Measurements from ENCODE around the gene PDE8B.

Gene PDE8B

GRCh38 chr5:77425420-77425819 is 214.9 kb downstream of the PDE8B start:
- Histone ChIP-seq H3K4me1 (ENCODE audit: control insufficient read depth in 2 of 2, insufficient read depth in 1 of 2, low read depth in 1 of 2, low read length in 2 of 2) (peaks cover 0 to 10% of the 10 kb centered on the region in 2 donors), H3K14ac (ENCODE audit: low read length) (no peak overlapping the region), H2AFZ (ENCODE audit: low read length) (no peak overlapping the region), H3K27me3 (ENCODE audit: control insufficient read depth in 3 of 3, insufficient read depth in 3 of 3, low read depth in 1 of 3, low read length in 3 of 3) (no peaks in the 10 kb centered on the region), H3K23ac (ENCODE audit: low read depth, low read length, poor library complexity) (no peak overlapping the region), H4K8ac (ENCODE audit: low read depth, low read length) (no peak overlapping the region), H2BK12ac (ENCODE audit: low read length) (no peak overlapping the region), H3K9me3 (replicated peaks in 1 of 2; ENCODE audit: control insufficient read depth in 2 of 2, insufficient read depth in 1 of 2, low read depth in 1 of 2, low read length in 2 of 2) (no peaks in the 10 kb centered on the region), H2BK15ac (ENCODE audit: low read length) (no peak overlapping the region), H3K36me3 (replicated peaks in 1 of 2; ENCODE audit: control insufficient read depth in 2 of 2, insufficient read depth in 2 of 2, low read length in 2 of 2) (peaks cover 0 to 12% of the 10 kb centered on the region in 2 donors), H2BK120ac (ENCODE audit: low read depth, low read length) (no peak overlapping the region), H3K18ac (ENCODE audit: low read length) (no peak overlapping the region), H3K79me1 (ENCODE audit: low read depth, low read length) (no peaks in the 10 kb centered on the region), H4K91ac (ENCODE audit: low read depth, low read length, poor library complexity) (no peak overlapping the region), H3K4me2 (ENCODE audit: insufficient read depth, low read length, poor library complexity, severe bottlenecking) (no peak overlapping the region), H2BK5ac (ENCODE audit: low read length) (no peak overlapping the region), H3K4ac (ENCODE audit: low read length) (no peak overlapping the region), H3K4me3 (ENCODE audit: low read length in 2 of 2) (no peak overlapping the region), H3K27ac (replicated peaks; ENCODE audit: low read length) (no peak overlapping the region), H3K9ac (ENCODE audit: low read depth, low read length, poor library complexity) (no peak overlapping the region), H2AK5ac (ENCODE audit: low read depth, low read length) (no peak overlapping the region)
- no peak for DNase-seq (ENCODE audit: low spot score)
- no CpG with 5 or more reads among the region's 5 CpGs for WGBS, 2 donors (ENCODE audit: extremely low coverage in 2 of 2, insufficient read length in 2 of 2, insufficient replicate concordance in 1 of 2)

GRCh38 chr5:77425998-77426659 is 215.6 kb downstream of the PDE8B start:
- Histone ChIP-seq H3K4me3 (ENCODE audit: low read length in 2 of 2) (no peak overlapping the region), H3K9ac (ENCODE audit: low read depth, low read length, poor library complexity) (no peak overlapping the region), H3K14ac (ENCODE audit: low read length) (no peak overlapping the region), H3K27ac (replicated peaks; ENCODE audit: low read length) (no peak overlapping the region), H3K36me3 (replicated peaks in 1 of 2; ENCODE audit: control insufficient read depth in 2 of 2, insufficient read depth in 2 of 2, low read length in 2 of 2) (peaks cover 0 to 17% of the 10 kb centered on the region in 2 donors), H3K27me3 (ENCODE audit: control insufficient read depth in 3 of 3, insufficient read depth in 3 of 3, low read depth in 1 of 3, low read length in 3 of 3) (no peaks in the 10 kb centered on the region), H3K18ac (ENCODE audit: low read length) (no peak overlapping the region), H4K8ac (ENCODE audit: low read depth, low read length) (no peak overlapping the region), H3K4ac (ENCODE audit: low read length) (no peak overlapping the region), H2AFZ (ENCODE audit: low read length) (no peak overlapping the region), H3K4me2 (ENCODE audit: insufficient read depth, low read length, poor library complexity, severe bottlenecking) (no peak overlapping the region), H3K9me3 (replicated peaks in 1 of 2; ENCODE audit: control insufficient read depth in 2 of 2, insufficient read depth in 1 of 2, low read depth in 1 of 2, low read length in 2 of 2) (no peaks in the 10 kb centered on the region), H3K23ac (ENCODE audit: low read depth, low read length, poor library complexity) (no peak overlapping the region), H3K79me1 (ENCODE audit: low read depth, low read length) (no peaks in the 10 kb centered on the region), H2BK12ac (ENCODE audit: low read length) (no peak overlapping the region), H2BK5ac (ENCODE audit: low read length) (no peak overlapping the region), H4K91ac (ENCODE audit: low read depth, low read length, poor library complexity) (no peak overlapping the region), H3K4me1 (ENCODE audit: control insufficient read depth in 2 of 2, insufficient read depth in 1 of 2, low read depth in 1 of 2, low read length in 2 of 2) (peaks cover 0 to 10% of the 10 kb centered on the region in 2 donors), H2AK5ac (ENCODE audit: low read depth, low read length) (no peak overlapping the region), H2BK120ac (ENCODE audit: low read depth, low read length) (no peak overlapping the region), H2BK15ac (ENCODE audit: low read length) (no peak overlapping the region)
- no peak for DNase-seq (ENCODE audit: low spot score)
- WGBS, 2 donors (ENCODE audit: extremely low coverage in 2 of 2, insufficient read length in 2 of 2, insufficient replicate concordance in 1 of 2) = no CpG with 5 or more reads among the region's 8 CpGs

- no peak overlapping the region for H3K9ac ChIP-seq (ENCODE audit: low read depth, low read length, poor library complexity)
- H4K8ac ChIP-seq (ENCODE audit: low read depth, low read length) = no peak overlapping the region
- no peak overlapping the region for H2BK15ac ChIP-seq (ENCODE audit: low read length)
- no peak overlapping the region for H3K4ac ChIP-seq (ENCODE audit: low read length)
- no peak overlapping the region for H3K27ac ChIP-seq (replicated peaks; ENCODE audit: low read length)
- no peaks in the 10 kb centered on the region for H3K79me1 ChIP-seq (ENCODE audit: low read depth, low read length)
- no CpG with 5 or more reads among the region's 2 CpGs for WGBS, 2 donors (ENCODE audit: extremely low coverage in 2 of 2, insufficient read length in 2 of 2, insufficient replicate concordance in 1 of 2)
- H3K14ac ChIP-seq (ENCODE audit: low read length) = no peak overlapping the region
- H3K4me1 ChIP-seq (ENCODE audit: control insufficient read depth in 2 of 2, insufficient read depth in 1 of 2, low read depth in 1 of 2, low read length in 2 of 2) = peaks cover 0 to 10% of the 10 kb centered on the region in 2 donors
- no peaks in the 10 kb centered on the region for H3K9me3 ChIP-seq (replicated peaks in 1 of 2; ENCODE audit: control insufficient read depth in 2 of 2, insufficient read depth in 1 of 2, low read depth in 1 of 2, low read length in 2 of 2)
- H4K91ac ChIP-seq (ENCODE audit: low read depth, low read length, poor library complexity) = no peak overlapping the region
- H3K36me3 ChIP-seq (replicated peaks in 1 of 2; ENCODE audit: control insufficient read depth in 2 of 2, insufficient read depth in 2 of 2, low read length in 2 of 2) = peaks cover 0 to 21% of the 10 kb centered on the region in 2 donors
- no peak overlapping the region for H3K4me2 ChIP-seq (ENCODE audit: insufficient read depth, low read length, poor library complexity, severe bottlenecking)
- no peak overlapping the region for H2BK5ac ChIP-seq (ENCODE audit: low read length)
- H3K4me3 ChIP-seq (ENCODE audit: low read length in 2 of 2) = no peak overlapping the region
- no peak overlapping the region for H3K18ac ChIP-seq (ENCODE audit: low read length)
- H2AK5ac ChIP-seq (ENCODE audit: low read depth, low read length) = no peak overlapping the region
- H3K27me3 ChIP-seq (ENCODE audit: control insufficient read depth in 3 of 3, insufficient read depth in 3 of 3, low read depth in 1 of 3, low read length in 3 of 3) = no peaks in the 10 kb centered on the region
- DNase-seq (ENCODE audit: low spot score) = no peak
- H2BK12ac ChIP-seq (ENCODE audit: low read length) = no peak overlapping the region
- H2BK120ac ChIP-seq (ENCODE audit: low read depth, low read length) = no peak overlapping the region
- no peak overlapping the region for H3K23ac ChIP-seq (ENCODE audit: low read depth, low read length, poor library complexity)
- H2AFZ ChIP-seq (ENCODE audit: low read length) = no peak overlapping the region
Measured at GRCh38 chr5:77426670-77427069, 216.2 kb downstream of the PDE8B start.

- Histone ChIP-seq H2BK12ac (ENCODE audit: low read length) (no peak overlapping the region), H3K14ac (ENCODE audit: low read length) (no peak overlapping the region), H3K36me3 (replicated peaks in 1 of 2; ENCODE audit: control insufficient read depth in 2 of 2, insufficient read depth in 2 of 2, low read length in 2 of 2) (peaks cover 2 to 35% of the 10 kb centered on the region in 2 donors), H2AFZ (ENCODE audit: low read length) (no peak overlapping the region), H4K91ac (ENCODE audit: low read depth, low read length, poor library complexity) (no peak overlapping the region), H4K8ac (ENCODE audit: low read depth, low read length) (no peak overlapping the region), H2BK15ac (ENCODE audit: low read length) (no peak overlapping the region), H3K4ac (ENCODE audit: low read length) (no peak overlapping the region), H3K27ac (replicated peaks; ENCODE audit: low read length) (no peak overlapping the region), H3K4me3 (ENCODE audit: low read length in 2 of 2) (no peak overlapping the region), H3K9me3 (replicated peaks in 1 of 2; ENCODE audit: control insufficient read depth in 2 of 2, insufficient read depth in 1 of 2, low read depth in 1 of 2, low read length in 2 of 2) (no peaks in the 10 kb centered on the region), H3K9ac (ENCODE audit: low read depth, low read length, poor library complexity) (no peak overlapping the region), H3K4me2 (ENCODE audit: insufficient read depth, low read length, poor library complexity, severe bottlenecking) (no peak overlapping the region), H2AK5ac (ENCODE audit: low read depth, low read length) (no peak overlapping the region), H3K4me1 (ENCODE audit: control insufficient read depth in 2 of 2, insufficient read depth in 1 of 2, low read depth in 1 of 2, low read length in 2 of 2) (peaks cover 0 to 10% of the 10 kb centered on the region in 2 donors), H3K23ac (ENCODE audit: low read depth, low read length, poor library complexity) (no peak overlapping the region), H2BK120ac (ENCODE audit: low read depth, low read length) (no peak overlapping the region), H2BK5ac (ENCODE audit: low read length) (no peak overlapping the region), H3K79me1 (ENCODE audit: low read depth, low read length) (no peaks in the 10 kb centered on the region), H3K18ac (ENCODE audit: low read length) (no peak overlapping the region), H3K27me3 (ENCODE audit: control insufficient read depth in 3 of 3, insufficient read depth in 3 of 3, low read depth in 1 of 3, low read length in 3 of 3) (no peaks in the 10 kb centered on the region)
- no peak for DNase-seq (ENCODE audit: low spot score)
Measured at GRCh38 chr5:77427998-77428397, 217.5 kb downstream of the PDE8B start.
